ENCODE results near the gene MATN1. TPM values are rescaled to one million over a fixed set of nuclear protein-coding genes. Genes with fewer than 3 reads are reported as not detected.

Gene MATN1
- total RNA-seq, 1 experiment from 2014 or later, result 0.24 TPM

DNA sequence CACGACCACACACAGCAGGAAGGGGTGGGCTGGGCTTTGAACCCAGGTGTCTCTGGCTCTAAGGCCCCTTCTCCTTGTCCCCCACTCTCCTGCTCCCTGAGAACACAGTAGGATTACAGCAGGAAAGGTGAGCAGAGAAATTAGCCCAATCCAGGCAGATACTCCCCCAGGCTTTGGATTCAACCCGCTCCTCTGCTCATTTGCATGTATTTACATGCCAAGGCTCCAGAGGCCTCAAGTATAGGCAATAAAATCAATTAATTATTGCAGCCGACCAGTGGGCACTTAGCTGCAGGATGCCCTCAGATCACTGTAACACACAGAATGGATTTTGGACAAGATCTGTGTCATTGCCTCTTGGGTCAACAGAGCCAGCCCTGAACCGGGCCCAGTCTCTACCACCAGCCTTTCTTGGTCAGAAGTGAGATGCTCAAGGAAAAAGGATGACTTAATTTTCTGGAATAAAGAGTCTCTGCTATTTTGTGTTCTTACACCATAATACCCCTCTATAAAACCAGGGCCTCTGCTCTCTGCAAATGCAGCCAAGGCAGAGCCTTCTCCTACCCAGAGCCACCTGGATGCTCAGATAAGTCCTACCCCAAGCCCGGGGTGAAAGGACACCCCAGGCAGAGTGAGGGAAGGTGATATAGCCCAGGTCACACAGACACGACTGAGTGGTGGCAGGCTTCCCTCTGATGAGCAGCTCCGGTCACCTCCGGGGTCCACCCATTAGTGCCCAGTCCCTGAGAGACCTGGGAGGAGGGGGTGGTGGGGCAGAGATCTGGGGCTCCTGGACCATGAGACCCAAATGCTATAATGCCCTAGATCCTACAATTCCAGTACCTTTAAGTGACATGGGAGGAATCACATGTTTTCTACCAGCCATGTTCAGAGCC lies 28.9 kb downstream of the MATN1 start:
- Mint-ChIP-seq H3K4me3 (no peak overlapping the region), H3K36me3 (no peaks in the 10 kb centered on the region), H3K4me1 (peaks cover 33% of the 10 kb centered on the region), H3K27ac (no peak overlapping the region), H3K9me3 (no peaks in the 10 kb centered on the region), H3K27me3 (ENCODE audit: low read depth) (no peaks in the 10 kb centered on the region; the same call in 1 of the 2 replicates)
- DNase-seq (ENCODE audit: low spot score), result no peak
- TF ChIP-seq, protein P1, sequence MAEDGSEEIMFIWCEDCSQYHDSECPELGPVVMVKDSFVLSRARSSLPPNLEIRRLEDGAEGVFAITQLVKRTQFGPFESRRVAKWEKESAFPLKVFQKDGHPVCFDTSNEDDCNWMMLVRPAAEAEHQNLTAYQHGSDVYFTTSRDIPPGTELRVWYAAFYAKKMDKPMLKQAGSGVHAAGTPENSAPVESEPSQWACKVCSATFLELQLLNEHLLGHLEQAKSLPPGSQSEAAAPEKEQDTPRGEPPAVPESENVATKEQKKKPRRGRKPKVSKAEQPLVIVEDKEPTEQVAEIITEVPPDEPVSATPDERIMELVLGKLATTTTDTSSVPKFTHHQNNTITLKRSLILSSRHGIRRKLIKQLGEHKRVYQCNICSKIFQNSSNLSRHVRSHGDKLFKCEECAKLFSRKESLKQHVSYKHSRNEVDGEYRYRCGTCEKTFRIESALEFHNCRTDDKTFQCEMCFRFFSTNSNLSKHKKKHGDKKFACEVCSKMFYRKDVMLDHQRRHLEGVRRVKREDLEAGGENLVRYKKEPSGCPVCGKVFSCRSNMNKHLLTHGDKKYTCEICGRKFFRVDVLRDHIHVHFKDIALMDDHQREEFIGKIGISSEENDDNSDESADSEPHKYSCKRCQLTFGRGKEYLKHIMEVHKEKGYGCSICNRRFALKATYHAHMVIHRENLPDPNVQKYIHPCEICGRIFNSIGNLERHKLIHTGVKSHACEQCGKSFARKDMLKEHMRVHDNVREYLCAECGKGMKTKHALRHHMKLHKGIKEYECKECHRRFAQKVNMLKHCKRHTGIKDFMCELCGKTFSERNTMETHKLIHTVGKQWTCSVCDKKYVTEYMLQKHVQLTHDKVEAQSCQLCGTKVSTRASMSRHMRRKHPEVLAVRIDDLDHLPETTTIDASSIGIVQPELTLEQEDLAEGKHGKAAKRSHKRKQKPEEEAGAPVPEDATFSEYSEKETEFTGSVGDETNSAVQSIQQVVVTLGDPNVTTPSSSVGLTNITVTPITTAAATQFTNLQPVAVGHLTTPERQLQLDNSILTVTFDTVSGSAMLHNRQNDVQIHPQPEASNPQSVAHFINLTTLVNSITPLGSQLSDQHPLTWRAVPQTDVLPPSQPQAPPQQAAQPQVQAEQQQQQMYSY (CRISPR knock-in tag; IDR thresholded peaks at IDR 0.05), result peak; percentile 76
- TF ChIP-seq JUN (CRISPR knock-in tag; IDR thresholded peaks at IDR 0.05), result no peak
- no peak for ATAC-seq
- ChIA-PET CTCF (interaction anchor here (0.7 to 1.6 kb wide), 2 partner anchors 9 to 481 kb away, joined by 3 to 4 read pairs; no protein-coding TSS in a partner anchor), POLR2A (no interaction called here)

DNA sequence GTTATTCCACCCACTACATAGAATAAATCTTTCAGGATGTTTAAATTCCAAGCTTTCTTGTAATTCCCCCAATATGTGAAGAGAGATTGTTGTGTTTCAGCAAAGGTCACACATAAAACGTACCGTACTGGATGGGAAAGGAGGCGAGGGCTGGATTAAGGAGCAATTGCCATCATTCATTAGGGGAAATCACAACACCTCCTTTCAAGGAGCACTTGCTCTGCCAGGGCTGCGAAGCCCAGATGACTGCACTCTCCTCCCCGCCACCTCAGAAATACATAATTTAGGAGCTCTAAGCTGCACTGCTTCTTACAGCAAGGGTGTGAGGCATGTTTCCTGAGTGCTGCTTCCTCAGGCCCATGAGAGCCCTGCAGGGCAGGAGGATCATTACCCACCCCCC lies 29.6 kb downstream of the MATN1 start:
- H3K4me1 Mint-ChIP-seq, result peaks cover 34% of the 10 kb centered on the region
- H3K4me3 Mint-ChIP-seq, result no peak overlapping the region
- CTCF ChIA-PET, result interaction anchor here (0.7 kb wide), 1 partner anchor 481 kb away, joined by 3 read pairs; no protein-coding TSS in a partner anchor
- TF ChIP-seq SMAD3 (CRISPR knock-in tag; IDR thresholded peaks at IDR 0.05; ENCODE audit: borderline replicate concordance) (no peak), NR3C1 (CRISPR knock-in tag; conservative IDR thresholded peaks at IDR 0.05; ENCODE audit: low read depth) (no peak), ZNF317 (CRISPR knock-in tag; IDR thresholded peaks at IDR 0.05; ENCODE audit: borderline replicate concordance, low read depth) (no peak), ELF4 (CRISPR knock-in tag; IDR thresholded peaks at IDR 0.05; ENCODE audit: low read depth) (no peak), NR1H2 (CRISPR knock-in tag; IDR thresholded peaks at IDR 0.05) (no peak), ZNF671 (CRISPR knock-in tag; IDR thresholded peaks at IDR 0.05) (no peak), EMX1 (CRISPR knock-in tag; IDR thresholded peaks at IDR 0.05) (no peak), ETV6 (CRISPR knock-in tag; IDR thresholded peaks at IDR 0.05) (no peak), TCF7 (CRISPR knock-in tag; IDR thresholded peaks at IDR 0.05; ENCODE audit: low read depth) (no peak), NFATC4 (CRISPR knock-in tag; IDR thresholded peaks at IDR 0.05) (no peak), GABPB1 (CRISPR knock-in tag; IDR thresholded peaks at IDR 0.05) (no peak), OVOL2 (CRISPR knock-in tag; IDR thresholded peaks at IDR 0.05; ENCODE audit: borderline replicate concordance) (no peak)
- TF ChIP-seq, protein P2, sequence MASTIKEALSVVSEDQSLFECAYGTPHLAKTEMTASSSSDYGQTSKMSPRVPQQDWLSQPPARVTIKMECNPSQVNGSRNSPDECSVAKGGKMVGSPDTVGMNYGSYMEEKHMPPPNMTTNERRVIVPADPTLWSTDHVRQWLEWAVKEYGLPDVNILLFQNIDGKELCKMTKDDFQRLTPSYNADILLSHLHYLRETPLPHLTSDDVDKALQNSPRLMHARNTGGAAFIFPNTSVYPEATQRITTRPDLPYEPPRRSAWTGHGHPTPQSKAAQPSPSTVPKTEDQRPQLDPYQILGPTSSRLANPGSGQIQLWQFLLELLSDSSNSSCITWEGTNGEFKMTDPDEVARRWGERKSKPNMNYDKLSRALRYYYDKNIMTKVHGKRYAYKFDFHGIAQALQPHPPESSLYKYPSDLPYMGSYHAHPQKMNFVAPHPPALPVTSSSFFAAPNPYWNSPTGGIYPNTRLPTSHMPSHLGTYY (CRISPR knock-in tag; IDR thresholded peaks at IDR 0.05), result no peak
- TF ChIP-seq, protein P3, sequence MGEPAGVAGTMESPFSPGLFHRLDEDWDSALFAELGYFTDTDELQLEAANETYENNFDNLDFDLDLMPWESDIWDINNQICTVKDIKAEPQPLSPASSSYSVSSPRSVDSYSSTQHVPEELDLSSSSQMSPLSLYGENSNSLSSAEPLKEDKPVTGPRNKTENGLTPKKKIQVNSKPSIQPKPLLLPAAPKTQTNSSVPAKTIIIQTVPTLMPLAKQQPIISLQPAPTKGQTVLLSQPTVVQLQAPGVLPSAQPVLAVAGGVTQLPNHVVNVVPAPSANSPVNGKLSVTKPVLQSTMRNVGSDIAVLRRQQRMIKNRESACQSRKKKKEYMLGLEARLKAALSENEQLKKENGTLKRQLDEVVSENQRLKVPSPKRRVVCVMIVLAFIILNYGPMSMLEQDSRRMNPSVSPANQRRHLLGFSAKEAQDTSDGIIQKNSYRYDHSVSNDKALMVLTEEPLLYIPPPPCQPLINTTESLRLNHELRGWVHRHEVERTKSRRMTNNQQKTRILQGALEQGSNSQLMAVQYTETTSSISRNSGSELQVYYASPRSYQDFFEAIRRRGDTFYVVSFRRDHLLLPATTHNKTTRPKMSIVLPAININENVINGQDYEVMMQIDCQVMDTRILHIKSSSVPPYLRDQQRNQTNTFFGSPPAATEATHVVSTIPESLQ (CRISPR knock-in tag; IDR thresholded peaks at IDR 0.05), result no peak
- TF ChIP-seq, protein P4, sequence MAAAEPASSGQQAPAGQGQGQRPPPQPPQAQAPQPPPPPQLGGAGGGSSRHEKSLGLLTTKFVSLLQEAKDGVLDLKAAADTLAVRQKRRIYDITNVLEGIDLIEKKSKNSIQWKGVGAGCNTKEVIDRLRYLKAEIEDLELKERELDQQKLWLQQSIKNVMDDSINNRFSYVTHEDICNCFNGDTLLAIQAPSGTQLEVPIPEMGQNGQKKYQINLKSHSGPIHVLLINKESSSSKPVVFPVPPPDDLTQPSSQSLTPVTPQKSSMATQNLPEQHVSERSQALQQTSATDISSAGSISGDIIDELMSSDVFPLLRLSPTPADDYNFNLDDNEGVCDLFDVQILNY (CRISPR knock-in tag; IDR thresholded peaks at IDR 0.05), result no peak
- TF ChIP-seq, protein P5, sequence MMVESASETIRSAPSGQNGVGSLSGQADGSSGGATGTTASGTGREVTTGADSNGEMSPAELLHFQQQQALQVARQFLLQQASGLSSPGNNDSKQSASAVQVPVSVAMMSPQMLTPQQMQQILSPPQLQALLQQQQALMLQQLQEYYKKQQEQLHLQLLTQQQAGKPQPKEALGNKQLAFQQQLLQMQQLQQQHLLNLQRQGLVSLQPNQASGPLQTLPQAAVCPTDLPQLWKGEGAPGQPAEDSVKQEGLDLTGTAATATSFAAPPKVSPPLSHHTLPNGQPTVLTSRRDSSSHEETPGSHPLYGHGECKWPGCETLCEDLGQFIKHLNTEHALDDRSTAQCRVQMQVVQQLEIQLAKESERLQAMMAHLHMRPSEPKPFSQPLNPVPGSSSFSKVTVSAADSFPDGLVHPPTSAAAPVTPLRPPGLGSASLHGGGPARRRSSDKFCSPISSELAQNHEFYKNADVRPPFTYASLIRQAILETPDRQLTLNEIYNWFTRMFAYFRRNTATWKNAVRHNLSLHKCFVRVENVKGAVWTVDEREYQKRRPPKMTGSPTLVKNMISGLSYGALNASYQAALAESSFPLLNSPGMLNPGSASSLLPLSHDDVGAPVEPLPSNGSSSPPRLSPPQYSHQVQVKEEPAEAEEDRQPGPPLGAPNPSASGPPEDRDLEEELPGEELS (CRISPR knock-in tag; IDR thresholded peaks at IDR 0.05), result no peak
- TF ChIP-seq, protein P6, sequence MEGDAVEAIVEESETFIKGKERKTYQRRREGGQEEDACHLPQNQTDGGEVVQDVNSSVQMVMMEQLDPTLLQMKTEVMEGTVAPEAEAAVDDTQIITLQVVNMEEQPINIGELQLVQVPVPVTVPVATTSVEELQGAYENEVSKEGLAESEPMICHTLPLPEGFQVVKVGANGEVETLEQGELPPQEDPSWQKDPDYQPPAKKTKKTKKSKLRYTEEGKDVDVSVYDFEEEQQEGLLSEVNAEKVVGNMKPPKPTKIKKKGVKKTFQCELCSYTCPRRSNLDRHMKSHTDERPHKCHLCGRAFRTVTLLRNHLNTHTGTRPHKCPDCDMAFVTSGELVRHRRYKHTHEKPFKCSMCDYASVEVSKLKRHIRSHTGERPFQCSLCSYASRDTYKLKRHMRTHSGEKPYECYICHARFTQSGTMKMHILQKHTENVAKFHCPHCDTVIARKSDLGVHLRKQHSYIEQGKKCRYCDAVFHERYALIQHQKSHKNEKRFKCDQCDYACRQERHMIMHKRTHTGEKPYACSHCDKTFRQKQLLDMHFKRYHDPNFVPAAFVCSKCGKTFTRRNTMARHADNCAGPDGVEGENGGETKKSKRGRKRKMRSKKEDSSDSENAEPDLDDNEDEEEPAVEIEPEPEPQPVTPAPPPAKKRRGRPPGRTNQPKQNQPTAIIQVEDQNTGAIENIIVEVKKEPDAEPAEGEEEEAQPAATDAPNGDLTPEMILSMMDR (IDR thresholded peaks at IDR 0.05), result no peak

More for the DNA sequence above, 29.6 kb downstream of the MATN1 start:
- Mint-ChIP-seq H3K36me3 (no peaks in the 10 kb centered on the region), H3K27ac (no peak overlapping the region), H3K27me3 (ENCODE audit: low read depth) (no peaks in the 10 kb centered on the region; the same call in 1 of the 2 replicates), H3K9me3 (no peaks in the 10 kb centered on the region)
- DNase-seq (ENCODE audit: low spot score) (no peak), ATAC-seq (peak; percentile 13; the same call in 1 of the 2 replicates)
- POLR2A ChIA-PET, result no interaction called here

All from WTC11 (cell line).